G401.6 (cell line): ENCODE results near the gene CNTN1.

Experiments used
- FAIRE-seq: peaks from 2 replicates; lab custom pipeline; 2012; peaks lifted over from hg19 to GRCh38; lab: Jason Lieb, UNC

Gene CNTN1

DNA sequence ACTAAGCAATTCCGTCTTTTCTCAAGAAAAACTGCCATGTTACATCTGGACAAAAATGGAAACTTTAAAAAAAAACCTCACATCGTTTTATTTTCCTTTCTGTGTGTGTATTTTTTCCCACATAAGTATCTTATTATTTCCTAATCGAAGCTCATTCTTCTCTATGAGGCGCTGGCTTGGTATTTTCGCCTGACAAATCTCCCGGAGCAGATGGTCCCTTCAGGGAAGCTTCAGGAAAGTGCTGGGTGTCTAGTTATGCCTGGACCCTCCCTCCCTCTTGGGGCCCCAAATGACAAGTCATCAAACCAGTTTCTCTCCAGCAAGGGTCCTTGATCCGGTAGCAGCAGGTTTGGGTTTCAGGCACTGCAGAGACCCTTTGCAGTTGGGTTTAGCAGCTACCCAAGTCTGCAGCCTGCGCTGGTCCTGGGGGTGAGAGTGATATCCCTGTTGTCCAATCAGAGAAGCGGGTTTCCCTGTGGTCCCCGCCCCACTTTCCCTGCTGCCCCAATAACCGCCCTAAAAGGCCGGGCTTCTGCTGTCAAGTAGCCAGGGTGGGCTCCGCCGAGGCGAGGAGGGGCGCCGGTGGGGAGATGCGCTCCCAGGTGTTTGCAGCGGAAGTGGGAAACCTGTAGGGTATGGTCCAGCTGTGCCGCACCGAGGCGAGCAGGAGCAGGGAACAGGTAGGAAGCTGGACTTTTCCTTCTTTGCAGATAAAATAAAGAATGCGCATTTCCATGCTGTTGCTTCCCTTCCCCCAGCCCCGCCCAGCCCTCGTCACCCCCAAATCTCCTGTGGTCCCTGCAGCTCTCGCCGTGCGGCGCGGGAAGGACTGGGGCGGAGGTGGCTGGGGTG, at the start of gene CNTN1:
Gene CNTN1, plus strand, starts transcription at position 527 of the 852 bp plus-strand sequence.
- FAIRE-seq = no peak

DNA sequence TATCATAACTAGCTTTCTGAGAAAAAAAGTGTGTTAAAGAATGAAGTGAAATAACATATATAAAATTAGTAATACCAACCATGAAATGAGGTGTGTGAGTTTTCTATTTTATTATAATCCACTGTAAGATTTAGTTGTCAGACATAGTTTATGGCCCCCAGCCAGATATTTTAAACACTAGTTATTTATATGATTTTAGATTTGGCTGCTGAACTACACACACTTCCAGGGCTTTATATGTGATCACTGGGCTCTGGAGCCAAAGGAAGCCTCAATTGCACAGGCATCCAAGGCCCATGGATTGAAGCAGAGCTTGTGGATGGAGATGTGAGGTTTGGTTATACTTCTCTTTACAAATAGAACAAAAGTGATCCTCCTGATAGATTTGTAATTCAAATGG, 48.7 kb upstream of the CNTN1 start:
- FAIRE-seq = no peak

DNA sequence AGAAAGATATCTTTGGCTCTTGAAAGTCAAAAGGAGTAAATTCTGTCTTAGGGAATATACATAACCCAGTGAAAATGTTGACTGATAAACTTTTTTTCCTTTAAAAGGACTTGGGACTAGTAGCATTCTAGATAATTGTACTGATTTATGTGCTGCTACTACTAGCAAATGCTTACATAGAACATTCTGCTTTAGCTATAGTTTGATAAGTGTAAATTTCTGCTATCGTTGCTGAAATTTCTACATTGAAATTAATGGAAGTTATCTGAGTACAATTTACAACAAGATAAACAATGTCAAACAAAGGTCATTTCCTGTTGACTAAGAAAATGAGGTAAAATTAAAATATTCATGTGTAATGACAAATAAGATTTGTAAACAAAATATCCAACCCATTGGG, 48.3 kb upstream of the CNTN1 start:
- FAIRE-seq = no peak

DNA sequence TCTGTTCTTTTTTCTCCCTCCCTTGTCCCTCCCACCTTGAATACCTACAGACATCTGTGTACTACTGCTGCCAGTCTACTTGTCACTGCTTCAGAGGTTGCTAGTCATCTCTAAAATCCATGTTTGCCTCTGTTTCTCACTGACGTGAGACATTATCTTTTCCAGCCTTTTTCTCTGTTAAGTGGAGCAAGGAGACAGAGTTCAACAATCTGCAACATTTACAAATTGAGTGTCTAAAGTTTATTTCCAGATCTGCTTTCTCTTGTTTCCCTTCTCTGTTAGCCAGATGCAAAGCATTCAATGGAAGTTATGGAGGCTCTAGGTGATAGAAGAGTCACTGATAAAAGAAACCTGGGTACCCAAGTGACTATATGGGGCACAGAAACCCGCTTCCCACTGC, 47.5 kb upstream of the CNTN1 start:
- no peak for FAIRE-seq

DNA sequence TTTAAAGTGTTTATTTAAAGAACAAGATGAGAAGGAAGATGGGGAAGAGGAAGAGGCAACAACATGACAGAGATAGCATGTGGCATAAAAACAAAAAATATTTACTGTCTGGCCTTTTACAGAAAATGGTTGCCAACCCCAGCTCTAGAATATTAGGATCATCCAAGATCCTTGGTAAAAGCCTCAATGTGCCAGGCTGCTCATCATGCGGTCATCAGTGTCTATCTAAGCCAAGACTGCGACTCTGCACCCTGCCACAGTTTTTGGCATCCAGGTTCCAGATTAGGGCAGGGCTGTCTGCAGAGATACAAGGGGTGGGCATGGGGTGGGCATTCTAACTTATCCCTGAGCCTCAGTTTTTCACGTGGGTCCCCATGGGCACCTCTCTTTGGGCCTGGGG, 46.9 kb upstream of the CNTN1 start:
- FAIRE-seq = no peak

DNA sequence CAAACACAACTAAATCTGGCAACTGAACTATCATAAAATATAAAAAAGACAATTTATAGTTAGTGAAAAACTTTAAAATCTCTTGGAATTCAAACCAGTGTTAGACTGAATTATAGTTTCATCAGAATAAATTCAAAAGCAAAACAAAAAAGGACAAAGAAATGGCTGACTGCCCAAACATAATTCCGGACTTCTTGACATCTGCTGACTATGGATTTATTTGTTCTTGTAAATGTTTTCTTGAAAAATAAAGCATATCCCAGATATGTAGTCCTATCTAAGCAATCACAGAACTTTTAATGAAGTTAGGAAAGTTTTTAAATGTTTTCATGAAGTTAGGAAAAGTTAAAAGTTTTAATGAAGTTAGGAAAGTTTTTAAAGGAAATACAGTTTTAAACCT, 45.8 kb upstream of the CNTN1 start:
- no peak for FAIRE-seq

DNA sequence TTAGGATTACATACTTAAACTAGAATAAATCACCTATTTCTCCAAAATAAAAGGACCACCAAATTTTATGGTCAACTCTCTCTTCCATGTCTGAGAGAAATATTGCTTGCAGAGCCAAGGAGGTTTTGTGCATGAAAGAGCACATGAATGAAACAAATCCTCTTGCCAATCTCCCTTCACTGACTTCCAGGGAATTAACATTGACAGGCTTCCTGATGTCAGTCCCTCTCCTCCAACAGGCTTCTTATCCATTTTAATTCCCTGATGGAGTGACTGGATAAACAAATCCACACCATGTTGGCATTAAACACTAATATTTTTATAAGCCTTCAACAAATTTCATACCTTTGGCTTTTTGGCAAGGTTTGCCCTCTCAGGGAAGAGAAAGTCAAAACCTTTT, 45.3 kb upstream of the CNTN1 start:
- FAIRE-seq = no peak

DNA sequence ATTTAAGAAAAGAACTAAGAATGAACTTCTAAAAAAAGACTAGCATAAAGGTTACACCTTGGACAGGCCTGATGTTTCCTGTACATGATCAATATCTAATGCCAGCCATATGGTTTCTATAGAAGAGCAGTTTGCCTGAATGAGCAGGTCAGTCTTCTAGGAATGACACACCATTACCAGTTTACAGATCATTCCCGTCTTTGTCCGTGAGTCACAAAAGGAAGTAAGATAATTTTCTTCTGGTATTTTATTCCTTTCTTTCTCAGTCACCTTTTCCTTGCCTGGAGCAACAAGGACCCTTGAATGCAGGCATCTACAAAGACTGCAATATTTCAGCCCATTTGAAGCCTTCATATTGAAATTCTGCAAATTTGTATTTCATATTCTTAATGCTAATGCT, 44.6 kb upstream of the CNTN1 start:
- no peak for FAIRE-seq

DNA sequence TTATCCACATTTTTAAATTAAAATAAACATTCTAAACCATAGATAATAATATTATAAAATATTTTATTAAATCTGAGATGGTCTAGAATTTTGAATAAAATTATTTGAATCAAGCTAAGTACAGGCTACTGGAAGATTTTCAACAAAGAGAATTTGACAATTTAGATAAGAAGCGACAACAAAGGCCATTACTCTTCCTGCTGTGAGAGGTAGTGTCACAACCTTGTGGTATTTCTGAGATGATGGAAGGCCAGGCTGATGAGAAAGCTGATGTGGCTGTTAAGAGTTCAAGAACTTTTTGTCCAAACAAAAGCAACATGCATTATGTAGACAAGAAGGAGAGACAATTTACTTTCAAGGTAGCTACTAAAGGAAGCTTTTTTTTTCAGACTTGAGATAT, 43.7 kb upstream of the CNTN1 start:
- FAIRE-seq = no peak

DNA sequence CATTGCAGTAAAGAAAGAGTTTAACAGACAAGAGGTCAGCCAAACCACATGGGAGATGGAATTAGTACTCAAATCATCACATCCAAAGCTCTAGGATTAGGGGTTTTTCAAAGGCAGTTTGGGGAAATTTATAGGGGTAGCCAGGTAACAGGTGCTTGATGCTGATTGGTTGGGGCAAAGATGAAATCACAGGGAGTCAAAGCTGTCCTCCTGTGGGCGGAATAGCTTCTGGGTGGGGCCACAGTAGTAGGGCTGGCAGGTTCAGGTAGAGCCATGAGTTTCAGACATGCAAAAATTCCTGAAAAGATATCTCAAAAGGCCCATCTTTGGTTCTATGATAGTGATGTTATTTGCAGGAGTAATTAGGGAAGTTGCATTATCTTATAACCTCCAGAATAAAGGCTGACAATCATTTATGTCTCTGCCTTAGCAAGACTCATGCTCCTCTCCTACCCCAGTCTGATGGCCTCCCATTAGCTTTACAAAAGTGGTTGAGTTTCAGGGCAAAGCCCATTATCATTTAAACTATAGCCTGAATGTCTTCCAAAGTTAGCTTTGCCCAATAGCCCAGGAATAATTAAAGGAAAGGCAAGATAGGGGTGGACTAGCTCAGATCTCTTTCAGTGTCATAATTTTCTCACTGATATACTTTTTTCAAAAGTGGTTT, 42.1 kb upstream of the CNTN1 start:
- FAIRE-seq = no peak

DNA sequence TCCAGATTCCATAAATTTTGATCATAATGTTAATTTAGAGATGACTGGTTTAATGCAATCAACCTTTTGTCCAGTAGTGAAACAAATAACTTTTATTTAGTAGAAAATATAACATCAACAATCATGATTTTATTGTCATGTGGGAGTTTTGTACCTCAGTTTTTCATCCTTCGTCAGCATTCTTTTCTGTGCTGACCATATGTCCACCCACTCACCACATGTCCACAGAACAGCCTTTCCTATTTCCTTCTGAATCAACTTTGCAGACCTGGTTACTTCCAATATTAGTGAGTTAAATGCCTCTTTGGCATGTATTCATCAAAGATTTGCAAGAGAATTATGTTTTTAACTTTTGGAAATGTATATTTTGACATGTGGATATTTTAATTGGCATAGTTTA, 36.8 kb upstream of the CNTN1 start:
- no peak for FAIRE-seq

DNA sequence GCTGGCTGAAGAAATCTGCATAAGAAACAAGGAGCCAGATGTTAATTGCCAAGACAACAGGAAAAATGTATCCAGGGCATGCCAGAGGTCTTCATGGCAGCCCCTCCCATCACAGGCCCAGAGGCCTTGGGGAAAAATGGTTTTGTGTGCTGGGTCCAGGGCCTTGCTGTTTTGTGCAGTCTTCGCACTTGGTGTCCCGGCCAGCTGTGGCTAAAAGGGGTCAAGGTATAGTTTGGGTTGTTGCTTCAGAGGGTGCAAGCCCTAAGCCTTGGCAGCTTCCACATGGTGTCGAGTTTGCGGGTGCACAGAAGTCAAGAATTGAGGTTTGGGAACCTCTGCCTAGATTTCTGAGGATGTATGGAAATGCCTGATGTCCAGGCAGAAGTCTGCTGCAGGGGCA, 29.9 kb upstream of the CNTN1 start:
- no peak for FAIRE-seq

DNA sequence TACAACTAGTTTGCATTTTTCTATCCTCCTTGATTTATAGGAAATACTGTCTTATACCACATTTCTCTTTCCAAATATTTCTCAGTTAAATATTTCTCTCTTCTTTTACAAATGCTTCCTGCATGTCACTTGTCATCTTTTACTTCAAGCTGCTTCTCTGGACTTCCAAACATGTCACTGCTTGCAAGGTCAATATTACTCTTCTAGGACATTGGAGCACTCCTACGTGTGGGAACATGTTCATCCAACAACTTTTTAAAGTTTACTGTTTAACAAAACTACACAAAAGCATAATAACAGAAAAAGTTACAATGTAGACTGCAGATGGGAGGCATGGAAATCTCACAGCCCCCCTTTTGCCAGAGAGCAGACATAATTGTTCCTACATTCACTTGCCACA, 28.5 kb upstream of the CNTN1 start:
- FAIRE-seq = no peak

DNA sequence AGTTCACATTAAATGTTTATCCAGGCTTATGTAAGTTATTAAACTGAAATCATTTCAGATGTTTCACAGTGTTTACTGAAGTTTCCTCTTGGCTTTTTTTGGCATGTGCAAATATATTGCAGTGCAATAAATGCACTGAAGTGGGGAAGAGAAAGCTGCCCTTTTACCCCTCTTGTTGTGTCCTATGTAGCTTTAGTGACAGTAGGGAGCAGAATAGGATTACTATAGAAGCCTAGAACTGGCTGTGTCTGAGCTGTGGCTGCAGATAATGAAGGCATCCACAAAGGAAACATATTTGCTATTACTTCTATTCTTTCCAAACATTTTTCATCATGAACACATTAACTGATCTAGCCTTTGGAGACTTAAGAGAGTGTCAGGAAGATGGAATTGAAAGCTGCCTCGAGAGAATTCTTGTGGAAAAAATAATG, 24.1 kb upstream of the CNTN1 start:
- no peak for FAIRE-seq

DNA sequence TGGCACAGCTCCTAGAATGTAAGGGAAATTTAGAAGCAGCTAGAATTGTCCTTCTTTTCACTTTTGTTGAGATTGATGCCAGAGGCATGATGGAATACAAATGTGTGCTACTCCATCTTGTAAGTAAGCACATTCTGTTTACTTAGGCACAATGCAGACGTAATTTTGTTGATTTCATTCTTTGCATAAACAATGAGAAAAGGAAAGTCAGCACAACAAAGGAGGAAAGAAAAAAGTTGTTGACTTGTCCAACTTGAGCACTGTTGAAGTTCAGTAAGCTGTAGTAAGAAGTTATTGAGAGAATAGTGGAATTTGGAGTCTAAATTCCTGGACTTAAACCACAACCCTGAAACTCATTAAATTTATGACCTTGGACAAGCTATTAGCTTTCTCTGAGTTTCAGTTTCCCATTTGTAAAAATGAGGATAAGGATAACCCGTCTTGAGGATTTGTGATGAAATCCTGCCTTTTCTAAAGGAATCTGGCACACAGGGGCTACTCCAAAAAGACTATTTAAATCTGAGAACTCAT, 19.4 kb upstream of the CNTN1 start:
- no peak for FAIRE-seq

DNA sequence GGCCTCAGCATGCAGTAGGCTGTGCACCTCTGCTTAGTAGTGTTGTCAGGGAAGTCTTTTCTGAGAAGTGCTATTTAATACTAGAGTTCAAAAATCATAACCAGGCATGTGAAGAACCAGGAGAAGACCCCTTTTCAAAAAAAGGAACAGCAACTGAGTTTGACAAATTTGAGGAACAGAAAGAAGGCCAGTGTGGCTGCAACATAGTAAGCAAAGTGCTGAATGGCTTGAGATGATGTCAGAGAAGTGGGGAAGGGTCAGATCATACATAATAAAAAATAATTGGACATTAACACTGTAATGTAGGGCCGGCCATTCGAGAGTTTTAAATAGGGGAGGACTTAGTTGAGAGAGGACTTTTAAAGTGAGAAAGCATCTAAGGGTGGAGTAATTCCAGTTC, 11.1 kb upstream of the CNTN1 start:
- no peak for FAIRE-seq

DNA sequence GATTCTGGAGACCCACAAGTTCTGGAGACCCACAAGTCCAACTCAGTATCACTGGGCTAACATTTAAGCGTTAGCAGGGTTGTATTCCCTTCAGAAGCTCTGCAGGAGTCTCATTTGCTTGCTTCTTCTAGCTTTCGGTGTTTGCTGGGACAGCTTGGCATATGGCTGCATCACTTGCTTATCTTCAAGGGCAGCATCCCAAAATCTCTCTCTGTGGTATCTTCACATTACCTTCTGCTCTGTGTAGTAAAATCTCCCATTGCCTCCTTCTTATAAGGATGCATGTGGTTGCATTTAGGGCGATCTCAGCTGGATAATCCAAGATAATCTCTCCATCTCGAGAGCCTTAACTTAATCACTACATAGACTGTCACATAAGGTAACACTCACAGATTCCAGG, 7.3 kb upstream of the CNTN1 start:
- FAIRE-seq = no peak

DNA sequence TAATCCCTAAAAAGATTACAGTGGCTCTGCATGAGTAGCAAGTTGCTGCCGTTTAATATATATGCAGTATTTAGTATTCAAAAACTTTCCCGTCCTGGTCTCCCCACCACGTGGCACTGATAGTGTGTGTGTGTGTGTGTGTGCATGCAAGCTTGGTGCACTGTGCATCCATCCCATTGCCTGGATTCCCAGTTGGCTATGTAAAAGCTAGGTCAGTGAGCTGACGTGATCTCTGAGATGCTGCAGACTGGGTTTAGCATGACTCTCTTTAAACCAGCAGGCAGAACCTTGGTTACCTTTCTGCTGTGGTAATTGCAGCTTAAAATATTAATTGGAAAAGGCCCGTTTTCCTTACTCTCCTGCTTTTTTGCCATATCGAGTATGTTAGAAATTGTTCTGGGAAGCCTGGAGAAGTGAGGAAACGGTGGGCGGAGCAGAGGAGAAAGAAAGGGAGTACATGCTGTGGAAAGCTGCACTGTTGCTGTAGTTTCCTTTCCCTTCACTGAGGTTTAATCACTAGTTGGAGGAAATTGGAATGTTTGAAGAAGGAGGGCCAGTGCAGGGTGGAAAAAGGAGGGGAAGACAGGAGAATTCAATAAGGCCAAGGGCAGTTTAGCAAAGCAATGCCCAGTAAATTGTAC, 4.0 kb upstream of the CNTN1 start:
- no peak for FAIRE-seq

DNA sequence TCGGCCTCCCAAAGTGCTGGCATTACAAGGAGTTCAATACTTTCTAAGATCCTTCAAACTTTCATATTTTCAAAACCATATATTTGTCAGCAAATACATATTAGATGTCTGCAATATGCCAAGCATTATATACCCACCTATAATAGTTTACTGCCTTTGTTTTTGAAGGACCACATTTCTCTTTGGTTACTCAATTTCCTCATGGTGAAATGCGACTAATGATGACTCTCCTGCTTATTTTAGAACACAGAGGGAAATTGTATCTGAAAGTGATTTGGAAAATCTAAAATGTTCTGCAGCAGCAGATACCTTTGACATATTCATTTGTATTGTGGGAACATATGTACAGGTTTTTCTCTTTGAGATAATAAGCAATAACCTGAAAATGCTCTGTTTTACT, 2.7 kb upstream of the CNTN1 start:
- FAIRE-seq = no peak

DNA sequence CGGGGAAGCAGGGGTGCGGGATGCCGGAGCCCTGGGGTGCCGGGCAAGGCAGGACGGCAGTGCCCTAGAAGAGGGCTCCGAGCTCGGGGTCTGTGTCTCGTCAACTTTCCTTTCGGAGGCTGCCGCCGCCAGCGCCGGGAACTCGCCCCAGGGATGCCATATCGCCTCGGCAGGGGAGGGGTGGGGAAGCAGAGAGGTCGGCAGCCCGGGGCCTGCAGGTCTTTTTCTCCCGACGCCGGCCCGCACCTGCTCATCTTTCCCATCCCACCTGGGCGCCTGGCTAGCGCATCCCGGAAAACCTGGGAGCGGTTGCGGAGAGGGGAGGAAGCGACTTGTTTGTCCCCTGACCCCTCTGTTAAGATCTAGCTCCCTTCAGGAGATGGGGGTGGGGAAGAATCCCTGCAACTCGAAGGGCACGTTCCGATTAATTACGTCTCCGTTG, 547 bp downstream of the CNTN1 start:
- FAIRE-seq = no peak

DNA sequence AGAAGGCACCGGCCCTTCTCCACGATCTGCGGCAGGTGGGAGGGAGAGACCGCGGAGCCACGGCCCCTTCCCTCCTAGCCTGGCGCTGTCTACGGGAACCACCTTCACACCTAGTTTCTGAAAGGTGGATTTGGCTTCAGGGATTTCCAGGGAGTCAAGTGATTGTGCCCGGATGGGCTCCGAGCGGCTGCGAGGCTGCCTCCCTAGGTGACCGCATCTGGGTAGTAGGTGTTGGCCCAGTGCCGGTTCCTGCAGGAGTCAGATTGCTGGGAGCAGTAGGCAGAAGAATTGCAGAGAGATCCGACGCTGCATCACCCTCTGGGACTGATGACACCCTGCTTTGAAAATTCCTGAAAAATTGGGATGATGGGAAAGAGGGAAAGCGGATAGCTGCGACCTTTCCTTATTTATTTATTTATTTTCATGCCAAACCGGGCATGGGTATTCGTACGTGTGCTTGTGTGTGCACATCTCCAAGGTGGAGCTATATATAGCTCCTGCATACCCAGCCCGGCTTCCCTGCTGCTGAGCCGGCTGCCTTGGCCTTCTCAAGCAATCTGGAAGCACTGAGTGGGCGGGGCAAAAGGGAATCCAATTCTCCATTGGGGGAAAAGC, 1.1 kb downstream of the CNTN1 start:
- FAIRE-seq = no peak

DNA sequence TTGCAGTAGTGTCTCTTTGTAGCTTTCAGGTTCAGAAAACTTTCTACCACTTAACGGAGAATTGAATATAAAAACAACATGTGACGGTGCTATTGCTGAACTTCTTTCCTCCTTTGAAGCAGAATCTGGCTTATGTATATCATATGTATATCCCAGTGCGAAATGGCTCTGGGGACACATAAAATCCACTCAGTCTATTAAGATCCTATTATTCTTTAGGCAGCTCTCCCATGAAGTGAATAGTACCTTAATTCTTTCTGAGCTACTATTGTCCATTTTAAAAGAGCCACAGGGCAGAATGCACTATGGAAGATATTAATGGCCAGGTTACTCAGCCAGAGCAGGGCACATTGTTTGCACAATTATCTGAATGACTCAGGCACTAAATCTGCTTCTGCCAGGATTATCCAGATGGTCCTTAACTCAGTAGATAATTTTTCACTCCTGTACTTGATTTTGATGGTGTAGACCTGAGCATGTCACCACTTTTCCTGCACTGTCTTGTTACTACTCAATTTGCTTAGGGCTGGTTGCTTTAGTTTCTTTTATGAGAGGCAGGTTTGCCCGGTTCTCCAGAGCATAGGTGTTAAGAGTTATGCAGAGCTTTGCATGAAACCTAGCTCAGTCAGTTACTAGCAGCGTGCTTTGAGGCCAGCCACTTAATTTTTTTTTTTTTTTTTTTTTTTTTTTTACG, 5.5 kb downstream of the CNTN1 start:
- FAIRE-seq = no peak
